Endodermal cell (in vitro differentiated cells): Measurements from ENCODE around the gene KLRG1. TPM values are rescaled to one million over a fixed set of nuclear protein-coding genes. Genes with fewer than 3 reads are reported as not detected.

ENCODE experiments used
- DNase-seq: peaks from one replicate; pipeline ENCODE4 v3.0.0-alpha.2; 2017
- H3K27ac ChIP-seq: 2 replicates; pipeline ENCODE4 v1.5.1; 2013; ENCODE audit warnings: mild to moderate bottlenecking, low read depth, low read length, moderate library complexity
- H3K27me3 ChIP-seq: 2 replicates; pipeline ENCODE4 v1.6.1; 2013; ENCODE audit warnings: mild to moderate bottlenecking, low read length, moderate library complexity; ENCODE audit not compliant: insufficient read depth, control insufficient read depth, poor library complexity, severe bottlenecking
- H3K36me3 ChIP-seq: 2 replicates; pipeline ENCODE4 v1.7.0; 2013; ENCODE audit warnings: mild to moderate bottlenecking, low read length, moderate library complexity; ENCODE audit not compliant: control insufficient read depth, insufficient read depth
- H3K4me1 ChIP-seq: one replicate; pipeline ENCODE4 v1.7.0; 2013; ENCODE audit warnings: low read length; ENCODE audit not compliant: control insufficient read depth, insufficient read depth
- H3K4me3 ChIP-seq: 2 replicates; pipeline ENCODE4 v1.5.1; 2013; ENCODE audit warnings: mild to moderate bottlenecking, low read length, moderate library complexity
- H3K9ac ChIP-seq: 2 replicates; pipeline ENCODE4 v1.6.1; 2013; ENCODE audit warnings: mild to moderate bottlenecking, low read length, moderate library complexity; ENCODE audit not compliant: poor library complexity, severe bottlenecking; ENCODE audit errors: extremely low read depth
- H3K9me3 ChIP-seq: 2 replicates; pipeline ENCODE4 v1.6.1; 2013; ENCODE audit warnings: mild to moderate bottlenecking, low read length, moderate library complexity; ENCODE audit not compliant: control insufficient read depth
- H3K27ac Mint-ChIP-seq: 2 replicates; pipeline ENCODE4 v1.8.0; 2020; ENCODE audit warnings: mixed read lengths
- H3K27me3 Mint-ChIP-seq: 2 replicates; pipeline ENCODE4 v1.8.0; 2021; ENCODE audit warnings: mild to moderate bottlenecking, mixed read lengths; ENCODE audit not compliant: insufficient read depth
- H3K36me3 Mint-ChIP-seq: 2 replicates; pipeline ENCODE4 v1.8.0; 2020; ENCODE audit warnings: low read depth, mixed read lengths
- H3K4me1 Mint-ChIP-seq: 2 replicates; pipeline ENCODE4 v1.8.0; 2020; ENCODE audit warnings: mixed read lengths
- H3K4me3 Mint-ChIP-seq: 2 replicates; pipeline ENCODE4 v1.8.0; 2020; ENCODE audit warnings: mild to moderate bottlenecking, moderate library complexity, mixed read lengths
- H3K9me3 Mint-ChIP-seq: 2 replicates; pipeline ENCODE4 v1.8.0; 2020; ENCODE audit warnings: mild to moderate bottlenecking, mixed read lengths
- WGBS, 2 experiments: methylation state at CpG; one replicate each; pipeline versions ENCODE4 v1.1.5 to v1.1.7; 2013; ENCODE audit warnings: missing lambda C conversion rate in 2 of 2, mixed read lengths in 1 of 2; ENCODE audit not compliant: insufficient coverage in 1 of 2, insufficient read length in 1 of 2; 5-methylcytosine and 5-hydroxymethylcytosine counted together
- total RNA-seq, 2 donors: library from RNA; stranded (reverse); fragmentation: NEBNext Ultra II Directional in 1 of 2; extraction: Animal tissue kit (Norgen Biotek cat#: 25700) in 1 of 2; gene quantifications; 2 replicates in 1 of 2; 3 replicates in 1 of 2; pipeline ENCODE4 v1.2.1, GENCODE V29; 2021
- TF ChIP-seq, protein P1 (sequence below): fragments of 200-600 bp; sonication (generic); conservative IDR thresholded peaks from 2 replicates; pipeline ENCODE4 v1.5.0; 2021; ENCODE audit warnings: antibody characterized with exemption, mild to moderate bottlenecking

KLRG1 gene
- total RNA-seq, 2 donors from 2014 or later: 3.1 TPM

- no peaks in the 10 kb centered on the region for H3K27me3 ChIP-seq
- H3K4me1 ChIP-seq: no peaks in the 10 kb centered on the region
- Mint-ChIP-seq H3K27ac (no peak overlapping the region), H3K27me3 (no peaks in the 10 kb centered on the region), H3K4me1 (peaks cover 18% of the 10 kb centered on the region), H3K9me3 (peaks cover 23% of the 10 kb centered on the region), H3K4me3 (no peak overlapping the region), H3K36me3 (peaks cover 18% of the 10 kb centered on the region)
- no peak overlapping the region for H3K27ac ChIP-seq
- H3K4me3 ChIP-seq: no peak overlapping the region
- WGBS, 2 experiments: 84 to 100% methylated on average over 1 of the region's 1 CpG
- no peaks in the 10 kb centered on the region for H3K36me3 ChIP-seq
- peaks cover 16% of the 10 kb centered on the region for H3K9me3 ChIP-seq
- no peak for DNase-seq
- H3K9ac ChIP-seq: no peak overlapping the region
- TF ChIP-seq, protein P1, sequence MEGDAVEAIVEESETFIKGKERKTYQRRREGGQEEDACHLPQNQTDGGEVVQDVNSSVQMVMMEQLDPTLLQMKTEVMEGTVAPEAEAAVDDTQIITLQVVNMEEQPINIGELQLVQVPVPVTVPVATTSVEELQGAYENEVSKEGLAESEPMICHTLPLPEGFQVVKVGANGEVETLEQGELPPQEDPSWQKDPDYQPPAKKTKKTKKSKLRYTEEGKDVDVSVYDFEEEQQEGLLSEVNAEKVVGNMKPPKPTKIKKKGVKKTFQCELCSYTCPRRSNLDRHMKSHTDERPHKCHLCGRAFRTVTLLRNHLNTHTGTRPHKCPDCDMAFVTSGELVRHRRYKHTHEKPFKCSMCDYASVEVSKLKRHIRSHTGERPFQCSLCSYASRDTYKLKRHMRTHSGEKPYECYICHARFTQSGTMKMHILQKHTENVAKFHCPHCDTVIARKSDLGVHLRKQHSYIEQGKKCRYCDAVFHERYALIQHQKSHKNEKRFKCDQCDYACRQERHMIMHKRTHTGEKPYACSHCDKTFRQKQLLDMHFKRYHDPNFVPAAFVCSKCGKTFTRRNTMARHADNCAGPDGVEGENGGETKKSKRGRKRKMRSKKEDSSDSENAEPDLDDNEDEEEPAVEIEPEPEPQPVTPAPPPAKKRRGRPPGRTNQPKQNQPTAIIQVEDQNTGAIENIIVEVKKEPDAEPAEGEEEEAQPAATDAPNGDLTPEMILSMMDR: no peak
Measured at GRCh38 chr12:8951744-8952143, 37.6 kb upstream of the KLRG1 start.

DNA sequence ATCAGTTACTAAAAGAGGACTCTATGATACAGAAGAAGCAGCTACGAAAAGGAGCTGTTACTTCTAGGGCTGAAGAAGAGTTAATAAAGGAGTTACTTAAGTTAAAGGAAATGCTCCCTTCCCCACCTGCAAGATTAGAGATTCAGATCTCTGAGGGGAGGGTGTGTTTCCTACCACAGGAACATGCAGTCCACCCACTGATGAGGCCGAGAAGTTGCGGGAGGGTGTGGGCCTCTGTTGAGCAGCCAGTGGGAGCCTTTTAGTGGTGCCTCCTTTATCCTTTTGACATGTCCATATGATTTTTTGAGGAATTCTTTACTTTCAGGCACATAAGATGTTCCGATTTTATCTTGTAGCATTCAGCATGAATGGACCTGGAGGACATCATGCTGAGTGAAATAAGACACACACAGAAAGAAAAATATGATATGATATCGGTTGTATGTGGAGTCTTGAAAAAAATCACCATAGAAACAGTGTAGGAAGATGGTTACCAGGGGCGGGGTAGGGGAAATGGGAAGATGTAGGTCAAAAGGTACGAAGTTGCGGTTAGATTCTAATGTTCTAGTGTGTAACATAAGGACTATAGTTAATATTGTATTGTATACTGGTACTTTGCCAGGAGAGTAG lies 35.5 kb upstream of the KLRG1 start:
- no peak for DNase-seq
- Histone ChIP-seq H3K27me3 (no peaks in the 10 kb centered on the region), H3K4me3 (no peak overlapping the region), H3K4me1 (no peaks in the 10 kb centered on the region), H3K9me3 (peaks cover 16% of the 10 kb centered on the region), H3K27ac (no peak overlapping the region), H3K9ac (no peak overlapping the region), H3K36me3 (no peaks in the 10 kb centered on the region)
- 94 to 100% methylated on average over 4 to 8 of the region's 8 CpGs for WGBS, 2 experiments
- H3K27me3 Mint-ChIP-seq: no peaks in the 10 kb centered on the region
- H3K36me3 Mint-ChIP-seq: peaks cover 18% of the 10 kb centered on the region
- H3K9me3 Mint-ChIP-seq: peaks cover 26% of the 10 kb centered on the region
- H3K27ac Mint-ChIP-seq: no peak overlapping the region
- no peak overlapping the region for H3K4me3 Mint-ChIP-seq
- TF ChIP-seq, protein P1: no peak
- H3K4me1 Mint-ChIP-seq: peaks cover 4% of the 10 kb centered on the region

DNA sequence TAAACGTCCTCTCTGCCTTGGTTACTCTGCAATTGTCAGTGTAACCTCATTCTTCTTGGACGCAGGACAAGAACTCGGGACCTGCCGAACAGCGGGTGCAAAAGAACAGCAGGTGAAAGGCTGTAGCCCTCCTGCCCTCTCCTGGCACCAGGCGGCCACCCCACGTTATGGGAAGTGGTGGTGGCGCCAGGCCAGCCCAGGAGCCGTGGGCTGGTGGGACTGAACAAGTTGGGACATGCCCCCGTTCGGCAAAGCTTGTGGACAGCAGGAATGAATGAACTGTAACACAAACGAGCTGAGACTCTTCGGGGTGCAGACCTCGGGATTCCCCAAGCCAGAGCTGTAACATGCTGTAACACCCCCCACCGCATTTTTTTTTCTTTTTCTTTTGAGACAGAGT lies 33.3 kb upstream of the KLRG1 start:
- Histone ChIP-seq H3K4me3 (no peak overlapping the region), H3K27me3 (no peaks in the 10 kb centered on the region), H3K27ac (no peak overlapping the region), H3K9ac (no peak overlapping the region), H3K4me1 (no peaks in the 10 kb centered on the region), H3K9me3 (peaks cover 16% of the 10 kb centered on the region), H3K36me3 (no peaks in the 10 kb centered on the region)
- peaks cover 18% of the 10 kb centered on the region for H3K36me3 Mint-ChIP-seq
- 93 to 95% methylated on average over 10 to 15 of the region's 15 CpGs for WGBS, 2 experiments
- H3K4me3 Mint-ChIP-seq: no peak overlapping the region
- H3K27ac Mint-ChIP-seq: no peak overlapping the region
- TF ChIP-seq, protein P1: no peak
- no peaks in the 10 kb centered on the region for H3K4me1 Mint-ChIP-seq
- no peak for DNase-seq
- H3K9me3 Mint-ChIP-seq: peaks cover 26% of the 10 kb centered on the region
- H3K27me3 Mint-ChIP-seq: no peaks in the 10 kb centered on the region
